ENCODE results near the gene ABHD16B. TPM values are rescaled to one million over a fixed set of nuclear protein-coding genes. Genes with fewer than 3 reads are reported as not detected.
A peak's percentile ranks its signal among the peaks of the same experiment; 100 is the strongest.

ABHD16B gene
- total RNA-seq, 2 donors from 2014 or later: not detected

GRCh38 chr20:63843222-63843621 is 18.1 kb upstream of the ABHD16B start:
- Histone ChIP-seq H3K36me3 (no peaks in the 10 kb centered on the region), H3K9ac (ENCODE audit: low read depth in 2 of 2, low read length in 2 of 2) (no peak overlapping the region), H3K9me3 (no peaks in the 10 kb centered on the region), H3K27me3 (peaks cover 14% of the 10 kb centered on the region), H3K4me3 (no peak overlapping the region), H3K4me1 (no peaks in the 10 kb centered on the region), H3K27ac (no peak overlapping the region)
- intact Hi-C loops (cut with DNase I): no loop called here
- no peak for DNase-seq
- TF ChIP-seq, protein P1, sequence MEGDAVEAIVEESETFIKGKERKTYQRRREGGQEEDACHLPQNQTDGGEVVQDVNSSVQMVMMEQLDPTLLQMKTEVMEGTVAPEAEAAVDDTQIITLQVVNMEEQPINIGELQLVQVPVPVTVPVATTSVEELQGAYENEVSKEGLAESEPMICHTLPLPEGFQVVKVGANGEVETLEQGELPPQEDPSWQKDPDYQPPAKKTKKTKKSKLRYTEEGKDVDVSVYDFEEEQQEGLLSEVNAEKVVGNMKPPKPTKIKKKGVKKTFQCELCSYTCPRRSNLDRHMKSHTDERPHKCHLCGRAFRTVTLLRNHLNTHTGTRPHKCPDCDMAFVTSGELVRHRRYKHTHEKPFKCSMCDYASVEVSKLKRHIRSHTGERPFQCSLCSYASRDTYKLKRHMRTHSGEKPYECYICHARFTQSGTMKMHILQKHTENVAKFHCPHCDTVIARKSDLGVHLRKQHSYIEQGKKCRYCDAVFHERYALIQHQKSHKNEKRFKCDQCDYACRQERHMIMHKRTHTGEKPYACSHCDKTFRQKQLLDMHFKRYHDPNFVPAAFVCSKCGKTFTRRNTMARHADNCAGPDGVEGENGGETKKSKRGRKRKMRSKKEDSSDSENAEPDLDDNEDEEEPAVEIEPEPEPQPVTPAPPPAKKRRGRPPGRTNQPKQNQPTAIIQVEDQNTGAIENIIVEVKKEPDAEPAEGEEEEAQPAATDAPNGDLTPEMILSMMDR (IDR thresholded peaks at IDR 0.05): no peak

DNA sequence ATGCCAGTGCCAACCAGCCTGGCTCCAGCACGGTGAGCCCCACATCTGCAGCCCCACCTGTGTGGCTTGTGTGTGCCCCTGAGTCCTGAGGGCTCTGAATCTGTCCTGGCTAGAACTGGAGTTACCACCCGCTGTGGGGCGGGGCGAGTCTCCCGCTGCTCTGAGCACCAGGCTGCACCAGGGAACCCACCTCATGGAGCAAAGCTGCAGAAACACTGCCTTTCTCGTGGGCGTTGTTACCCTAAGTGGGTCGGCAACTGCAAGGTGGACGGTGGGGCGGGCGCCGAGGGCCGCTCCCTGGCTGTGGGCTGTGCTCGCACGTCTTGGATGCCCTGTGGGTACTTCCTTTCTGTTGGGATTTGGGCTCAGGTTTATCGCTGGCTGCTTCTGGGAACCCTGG is 17.5 kb upstream of the ABHD16B start:
- no peak overlapping the region for H3K27ac ChIP-seq
- no peaks in the 10 kb centered on the region for H3K9me3 ChIP-seq
- no peak overlapping the region for H3K9ac ChIP-seq (ENCODE audit: low read depth in 2 of 2, low read length in 2 of 2)
- TF ChIP-seq, protein P1 (IDR thresholded peaks at IDR 0.05): no peak
- H3K4me3 ChIP-seq: no peak overlapping the region
- no peak for DNase-seq
- peaks cover 14% of the 10 kb centered on the region for H3K27me3 ChIP-seq
- no peaks in the 10 kb centered on the region for H3K36me3 ChIP-seq
- intact Hi-C loops (cut with DNase I): no loop called here
- no peaks in the 10 kb centered on the region for H3K4me1 ChIP-seq

DNA sequence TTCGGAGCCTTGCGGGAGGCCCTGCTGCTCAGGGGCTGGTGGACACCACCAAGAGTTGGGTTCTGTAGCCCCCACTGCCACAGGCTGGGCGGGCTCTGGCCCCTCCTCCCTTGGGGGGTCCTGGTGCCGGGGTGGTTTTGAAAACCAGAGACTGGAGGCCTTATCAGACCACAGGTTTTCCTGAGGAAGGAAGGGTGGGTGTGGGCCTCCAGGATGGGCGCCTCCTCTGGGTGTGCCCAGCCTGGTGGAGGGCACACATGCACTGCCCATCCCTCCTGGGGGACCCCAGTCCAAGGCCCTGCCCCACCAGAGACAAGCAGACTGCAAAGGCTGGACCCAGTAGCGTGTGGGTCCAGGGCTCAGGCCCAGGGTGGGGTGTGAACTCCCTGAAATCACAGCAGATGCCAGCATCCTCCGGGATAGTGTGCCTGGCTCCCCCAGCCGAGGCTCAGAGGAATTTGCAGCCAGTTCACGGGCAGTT is 16.7 kb upstream of the ABHD16B start:
- no peak for DNase-seq
- H3K27me3 ChIP-seq: peaks cover 14% of the 10 kb centered on the region
- H3K4me3 ChIP-seq: no peak overlapping the region
- H3K36me3 ChIP-seq: no peaks in the 10 kb centered on the region
- TF ChIP-seq, protein P1 (IDR thresholded peaks at IDR 0.05): no peak
- no peaks in the 10 kb centered on the region for H3K9me3 ChIP-seq
- H3K27ac ChIP-seq: no peak overlapping the region
- H3K9ac ChIP-seq (ENCODE audit: low read depth in 2 of 2, low read length in 2 of 2): no peak overlapping the region
- H3K4me1 ChIP-seq: no peaks in the 10 kb centered on the region
- intact Hi-C loops (cut with DNase I): no loop called here

DNA sequence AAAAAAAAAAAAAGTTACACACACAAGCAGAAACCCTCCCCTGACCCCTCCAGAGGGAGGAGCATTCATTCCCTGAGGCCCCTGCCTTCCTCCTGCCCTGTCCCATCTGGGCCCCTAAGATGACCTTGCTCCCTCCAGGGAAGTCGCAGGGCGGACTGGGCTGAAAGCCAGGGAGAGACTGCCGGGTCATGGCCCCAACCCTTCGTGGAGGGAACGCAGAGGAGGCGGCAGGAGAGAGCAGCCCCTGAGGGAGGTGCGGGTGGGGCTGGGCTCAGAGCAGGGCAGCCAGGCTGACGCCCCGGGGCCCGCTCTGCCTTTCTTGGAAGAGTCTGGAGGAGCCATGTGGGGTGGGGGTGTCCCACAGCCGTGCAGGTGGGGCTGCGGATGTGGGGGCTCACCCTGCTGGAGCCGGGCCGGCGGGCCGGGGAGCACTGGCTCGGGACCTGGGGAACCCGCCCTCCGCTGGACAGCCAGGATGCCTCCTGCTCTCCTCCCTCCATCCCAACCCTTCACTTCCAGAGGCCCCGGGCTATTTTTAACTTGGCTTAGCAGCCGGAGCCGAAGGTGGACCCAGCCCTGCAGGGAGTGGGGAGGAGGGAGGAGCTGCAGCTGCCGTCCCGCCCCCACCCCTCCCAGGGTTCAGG is 15.0 kb upstream of the ABHD16B start:
- Histone ChIP-seq H3K36me3 (no peaks in the 10 kb centered on the region), H3K4me1 (no peaks in the 10 kb centered on the region), H3K27me3 (peaks cover 14% of the 10 kb centered on the region), H3K27ac (no peak overlapping the region), H3K9ac (ENCODE audit: low read depth in 2 of 2, low read length in 2 of 2) (peak overlapping the region in 1 of 2 donors; percentile 8), H3K9me3 (no peaks in the 10 kb centered on the region), H3K4me3 (no peak overlapping the region)
- TF ChIP-seq, protein P1 (IDR thresholded peaks at IDR 0.05): no peak
- intact Hi-C loops (cut with DNase I): no loop called here
- no peak for DNase-seq

DNA sequence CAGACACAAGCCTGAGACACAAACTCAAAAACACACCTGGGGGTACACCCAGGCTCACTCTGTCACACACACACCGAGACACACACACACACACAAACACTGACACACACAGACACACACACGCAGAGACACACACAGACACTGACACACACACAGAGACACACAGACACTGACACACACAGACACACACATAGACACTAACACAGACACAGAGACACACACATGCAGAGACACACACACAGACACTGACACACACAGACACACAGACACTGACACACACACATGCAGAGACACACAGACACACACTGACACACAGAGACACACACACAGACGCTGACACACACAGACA is 14.4 kb upstream of the ABHD16B start:
- H3K36me3 ChIP-seq: no peaks in the 10 kb centered on the region
- H3K9me3 ChIP-seq: no peaks in the 10 kb centered on the region
- no peak overlapping the region for H3K4me3 ChIP-seq
- intact Hi-C loops (cut with DNase I): no loop called here
- no peaks in the 10 kb centered on the region for H3K4me1 ChIP-seq
- H3K9ac ChIP-seq (ENCODE audit: low read depth in 2 of 2, low read length in 2 of 2): peak overlapping the region in 1 of 2 donors; percentile 24
- DNase-seq: no peak
- no peak overlapping the region for H3K27ac ChIP-seq
- TF ChIP-seq, protein P1 (IDR thresholded peaks at IDR 0.05): no peak
- peaks cover 14% of the 10 kb centered on the region for H3K27me3 ChIP-seq

Data from colonic mucosa (tissue), 4 donors.